MM.1S (cell line): ENCODE measurements around the gene ARHGEF25.

Source experiments
- DNase-seq: peaks from one replicate; pipeline ENCODE4 v3.0.0-alpha.2; 2015
- H2AFZ ChIP-seq: fragments of 300-600 bp; sonication (generic); 2 replicates; pipeline ENCODE4 v1.6.0; 2016; ENCODE audit warnings: antibody characterized with exemption, low read length
- H3F3A ChIP-seq: fragments of 300-600 bp; sonication (generic); 2 replicates; pipeline ENCODE4 v1.6.1; 2016; ENCODE audit warnings: mild to moderate bottlenecking, antibody characterized with exemption, low read length, moderate library complexity, mixed read lengths; ENCODE audit not compliant: insufficient read depth
- H3K27ac ChIP-seq: fragments of 300-600 bp; sonication (generic); 2 replicates; pipeline ENCODE4 v1.5.1; 2016; ENCODE audit warnings: mild to moderate bottlenecking, low read length
- H3K27me3 ChIP-seq: fragments of 300-600 bp; sonication (generic); replicated peaks from 2 replicates; pipeline ENCODE4 v1.6.0; 2016; ENCODE audit warnings: low read length; ENCODE audit not compliant: insufficient read depth
- H3K36me3 ChIP-seq: fragments of 300-600 bp; sonication (generic); replicated peaks from 2 replicates; pipeline ENCODE4 v1.6.1; 2016; ENCODE audit warnings: mild to moderate bottlenecking, low read length, mixed read lengths; ENCODE audit not compliant: insufficient read depth
- H3K4me1 ChIP-seq: fragments of 300-600 bp; sonication (generic); 2 replicates; pipeline ENCODE4 v1.6.1; 2016; ENCODE audit warnings: low read length, mixed read lengths
- H3K4me2 ChIP-seq: fragments of 300-600 bp; sonication (generic); 2 replicates; pipeline ENCODE4 v1.6.0; 2016; ENCODE audit warnings: low read depth, low read length
- H3K4me3 ChIP-seq: fragments of 300-600 bp; sonication (generic); 2 replicates; pipeline ENCODE4 v1.5.1; 2016; ENCODE audit warnings: low read length, mixed read lengths
- H3K79me2 ChIP-seq: fragments of 300-600 bp; sonication (generic); 2 replicates; pipeline ENCODE4 v1.6.1; 2016; ENCODE audit warnings: mixed run types, low read length, mixed read lengths
- H3K9ac ChIP-seq: fragments of 300-600 bp; sonication (generic); 2 replicates; pipeline ENCODE4 v1.6.1; 2016; ENCODE audit warnings: low read length, mixed read lengths
- H3K9me2 ChIP-seq: fragments of 300-600 bp; sonication (generic); replicated peaks from 2 replicates; pipeline ENCODE4 v1.6.1; 2016; ENCODE audit warnings: mild to moderate bottlenecking, low read length, mixed read lengths; ENCODE audit not compliant: insufficient read depth
- H3K9me3 ChIP-seq: fragments of 300-600 bp; sonication (generic); replicated peaks from 2 replicates; pipeline ENCODE4 v1.6.1; 2016; ENCODE audit warnings: mild to moderate bottlenecking, low read length, mixed read lengths; ENCODE audit not compliant: insufficient read depth
- H4K20me1 ChIP-seq: fragments of 300-600 bp; sonication (generic); 2 replicates; pipeline ENCODE4 v1.6.1; 2016; ENCODE audit warnings: mild to moderate bottlenecking, low read length, moderate library complexity, mixed read lengths; ENCODE audit not compliant: insufficient read depth
- CTCF ChIP-seq: fragments of 300-600 bp; sonication (generic); IDR thresholded peaks from 2 replicates; pipeline ENCODE4 v1.5.1; 2016; ENCODE audit warnings: antibody characterized with exemption, low read length, mixed read lengths
- EZH2 ChIP-seq: fragments of 300-600 bp; sonication (generic); optimal IDR thresholded peaks from 2 replicates; pipeline ENCODE3; 2017; ENCODE audit warnings: low read depth, mild to moderate bottlenecking, antibody characterized with exemption, low read length, mixed read lengths
- EZH2phosphoT487 ChIP-seq: fragments of 300-600 bp; sonication (generic); IDR thresholded peaks from 2 replicates; pipeline ENCODE4 v1.6.1; 2018; ENCODE audit warnings: antibody characterized with exemption, low read length

Gene ARHGEF25

GRCh38 chr12:57626111-57626920, 15.1 kb downstream of the ARHGEF25 start:
- no peak for TF ChIP-seq EZH2
- TF ChIP-seq EZH2phosphoT487: no peak
- TF ChIP-seq CTCF: no peak
- Histone ChIP-seq H4K20me1 (no peaks in the 10 kb centered on the region), H3K4me2 (no peak overlapping the region), H3K9ac (no peak overlapping the region), H3K27ac (no peak overlapping the region), H3K4me3 (no peak overlapping the region), H3K36me3 (no peaks in the 10 kb centered on the region), H3K9me3 (no peaks in the 10 kb centered on the region), H3K4me1 (peaks cover 3% of the 10 kb centered on the region), H3K79me2 (0 out of 2 replicates have a peak, but pooled peaks cover under 1% of the 10 kb centered on the region), H3K9me2 (no peaks in the 10 kb centered on the region), H3K27me3 (peaks cover 16% of the 10 kb centered on the region), H3F3A (no peaks in the 10 kb centered on the region), H2AFZ (no peak overlapping the region)
- DNase-seq: no peak

GRCh38 chr12:57626921-57627445, 15.7 kb downstream of the ARHGEF25 start:
- no peak overlapping the region for H2AFZ ChIP-seq
- no peak overlapping the region for H3K4me2 ChIP-seq
- DNase-seq: no peak

GRCh38 chr12:57627501-57628279, 16.5 kb downstream of the ARHGEF25 start:
- Histone ChIP-seq H3K9me2 (no peaks in the 10 kb centered on the region), H4K20me1 (no peaks in the 10 kb centered on the region), H3K4me3 (no peak overlapping the region), H3K9me3 (no peaks in the 10 kb centered on the region), H3K36me3 (no peaks in the 10 kb centered on the region), H3K9ac (no peak overlapping the region), H3K27ac (no peak overlapping the region), H3K4me2 (no peak overlapping the region), H3K4me1 (0 out of 2 replicates have a peak, but pooled peaks cover 4% of the 10 kb centered on the region), H3K27me3 (0 out of 2 replicates have a peak, but pooled peaks cover 10% of the 10 kb centered on the region), H3F3A (no peaks in the 10 kb centered on the region), H2AFZ (no peak overlapping the region), H3K79me2 (peaks cover 10% of the 10 kb centered on the region; the same call in 1 of the 2 replicates)
- no peak for DNase-seq
- TF ChIP-seq EZH2 (no peak), CTCF (no peak), EZH2phosphoT487 (no peak)

More at GRCh38 chr12:57626921-57627445, 15.7 kb downstream of the ARHGEF25 start:
- Histone ChIP-seq H3K27me3 (0 out of 2 replicates have a peak, but pooled peaks cover 12% of the 10 kb centered on the region), H3F3A (no peaks in the 10 kb centered on the region), H3K36me3 (no peaks in the 10 kb centered on the region), H3K4me3 (no peak overlapping the region), H3K9me2 (no peaks in the 10 kb centered on the region), H3K79me2 (peaks cover 6% of the 10 kb centered on the region; the same call in 1 of the 2 replicates), H3K27ac (no peak overlapping the region), H4K20me1 (no peaks in the 10 kb centered on the region), H3K9ac (no peak overlapping the region), H3K4me1 (0 out of 2 replicates have a peak, but pooled peaks cover 4% of the 10 kb centered on the region), H3K9me3 (no peaks in the 10 kb centered on the region)
- TF ChIP-seq CTCF (no peak), EZH2 (no peak), EZH2phosphoT487 (no peak)
